ENCODE results near the gene PLEKHS1.
"Not testable (repeated sequence)": the region's sequence is repeated elsewhere in the genome, so short reads cannot be mapped to it uniquely, and the experiment has no call there.

The PLEKHS1 gene

DNA sequence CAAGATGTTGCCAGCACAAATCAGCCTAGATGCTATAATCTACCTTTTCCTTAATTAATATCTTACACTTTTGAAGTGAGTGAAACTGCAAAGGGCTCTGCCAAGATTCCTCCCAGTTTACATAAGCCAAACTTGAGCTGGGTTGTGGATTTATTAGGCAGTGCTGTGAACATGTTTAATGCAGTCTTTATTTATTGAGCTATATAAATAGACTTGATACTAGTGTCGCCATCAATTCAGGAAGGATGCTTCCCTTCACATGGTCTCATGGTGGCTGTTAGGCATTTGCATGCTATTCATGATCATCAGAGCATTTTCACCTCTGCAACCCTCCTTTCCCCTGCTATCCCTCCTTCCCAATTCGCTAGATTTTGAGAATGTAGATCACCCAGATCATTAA lies 40.2 kb downstream of the PLEKHS1 start:
- no peak overlapping the region for H3K9ac ChIP-seq (ENCODE audit: low read depth, low read length)
- WGBS, result 80% methylated on average over 2 of the region's 2 CpGs
- H3K4me1 ChIP-seq (ENCODE audit: insufficient read depth, low read length), result no peaks in the 10 kb centered on the region
- no peak overlapping the region for H3K27ac ChIP-seq (ENCODE audit: low read depth, low read length)
- H3K4me3 ChIP-seq (ENCODE audit: low read length), result no peak overlapping the region
- H3K9me3 ChIP-seq (ENCODE audit: insufficient read depth, low read depth, low read length), result no peaks in the 10 kb centered on the region
- no peaks in the 10 kb centered on the region for H3K36me3 ChIP-seq (ENCODE audit: insufficient read depth, low read length)
- no peaks in the 10 kb centered on the region for H3K27me3 ChIP-seq (ENCODE audit: insufficient read depth, low read length)

DNA sequence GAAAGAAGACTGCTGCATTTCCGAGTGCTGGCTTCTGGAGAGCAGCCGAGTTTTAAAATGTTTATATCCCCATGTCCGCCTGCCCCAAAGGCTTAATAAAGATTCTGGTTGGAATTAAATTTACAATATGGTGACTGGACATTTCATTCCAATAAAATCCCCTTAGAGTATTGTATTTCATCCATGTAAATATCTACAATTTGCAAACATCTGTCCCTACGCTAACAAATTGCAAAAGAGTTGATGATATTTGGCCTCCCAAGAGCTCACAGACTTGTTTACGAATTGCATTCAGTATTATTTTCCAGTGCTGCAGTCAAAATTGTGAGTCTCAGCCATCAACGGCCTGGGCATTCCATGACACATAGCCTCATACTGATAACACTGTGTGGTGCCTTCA lies 50.1 kb downstream of the PLEKHS1 start:
- Histone ChIP-seq H3K36me3 (ENCODE audit: insufficient read depth, low read length) (no peaks in the 10 kb centered on the region), H3K9me3 (ENCODE audit: insufficient read depth, low read depth, low read length) (no peaks in the 10 kb centered on the region), H3K9ac (ENCODE audit: low read depth, low read length) (no peak overlapping the region), H3K27me3 (ENCODE audit: insufficient read depth, low read length) (no peaks in the 10 kb centered on the region), H3K4me3 (ENCODE audit: low read length) (no peak overlapping the region), H3K27ac (ENCODE audit: low read depth, low read length) (no peak overlapping the region), H3K4me1 (ENCODE audit: insufficient read depth, low read length) (no peaks in the 10 kb centered on the region)
- 94% methylated on average over 6 of the region's 6 CpGs for WGBS

DNA sequence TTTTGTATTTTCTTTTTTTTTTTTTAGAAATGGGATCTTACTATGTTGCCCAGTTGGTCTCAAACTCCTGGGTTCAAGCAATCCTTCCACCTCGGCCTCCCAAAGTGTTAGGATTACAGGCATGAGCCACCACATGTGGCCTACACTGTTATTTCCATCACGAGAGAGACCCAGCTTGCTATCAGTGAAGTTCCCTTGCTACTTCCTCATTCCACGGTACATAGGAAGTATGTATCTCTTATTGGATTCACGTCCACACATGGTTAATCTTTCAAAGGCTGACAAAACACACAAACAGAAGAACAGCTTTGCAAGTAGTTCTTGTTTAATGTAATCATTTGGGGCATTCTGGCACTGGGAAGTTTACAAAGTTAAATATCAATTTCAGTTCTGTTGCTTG lies 51.5 kb downstream of the PLEKHS1 start:
- 93% methylated on average over 4 of the region's 4 CpGs for WGBS
- Histone ChIP-seq H3K9ac (ENCODE audit: low read depth, low read length) (no peak overlapping the region), H3K4me1 (ENCODE audit: insufficient read depth, low read length) (no peaks in the 10 kb centered on the region), H3K4me3 (ENCODE audit: low read length) (no peak overlapping the region), H3K27me3 (ENCODE audit: insufficient read depth, low read length) (no peaks in the 10 kb centered on the region), H3K27ac (ENCODE audit: low read depth, low read length) (no peak overlapping the region), H3K9me3 (ENCODE audit: insufficient read depth, low read depth, low read length) (no peaks in the 10 kb centered on the region), H3K36me3 (ENCODE audit: insufficient read depth, low read length) (no peaks in the 10 kb centered on the region)

- no peak overlapping the region for H3K27ac ChIP-seq (ENCODE audit: low read depth, low read length)
- no peak overlapping the region for H3K9ac ChIP-seq (ENCODE audit: low read depth, low read length)
- no peak overlapping the region for H3K4me3 ChIP-seq (ENCODE audit: low read length)
- no peaks in the 10 kb centered on the region for H3K27me3 ChIP-seq (ENCODE audit: insufficient read depth, low read length)
- no peaks in the 10 kb centered on the region for H3K36me3 ChIP-seq (ENCODE audit: insufficient read depth, low read length)
- no peaks in the 10 kb centered on the region for H3K4me1 ChIP-seq (ENCODE audit: insufficient read depth, low read length)
- no peaks in the 10 kb centered on the region for H3K9me3 ChIP-seq (ENCODE audit: insufficient read depth, low read depth, low read length)
- WGBS, result 98% methylated on average over 4 of the region's 4 CpGs
Measured at GRCh38 chr10:113806503-113806902, 55.0 kb downstream of the PLEKHS1 start.

DNA sequence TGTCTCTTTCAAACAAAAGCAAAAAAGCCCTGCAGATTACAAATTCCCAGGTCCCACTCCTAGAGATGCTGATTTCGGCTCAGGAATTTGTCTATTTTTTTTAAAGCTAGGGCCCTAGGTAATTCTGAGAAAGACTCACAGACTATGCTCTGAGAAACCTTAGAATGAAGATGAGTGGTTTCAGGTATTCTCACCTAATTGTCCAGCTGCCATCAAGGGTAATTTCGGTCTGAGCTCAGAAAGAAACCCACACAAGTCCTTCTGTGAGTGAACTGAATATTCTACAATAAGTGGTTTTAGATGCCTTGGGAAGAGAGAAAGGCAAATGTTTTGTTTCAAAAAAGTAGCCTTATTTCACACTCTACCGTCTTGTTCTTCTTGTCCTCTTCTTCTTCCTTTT lies 56.7 kb downstream of the PLEKHS1 start:
- H3K27ac ChIP-seq (ENCODE audit: low read depth, low read length), result no peak overlapping the region

DNA sequence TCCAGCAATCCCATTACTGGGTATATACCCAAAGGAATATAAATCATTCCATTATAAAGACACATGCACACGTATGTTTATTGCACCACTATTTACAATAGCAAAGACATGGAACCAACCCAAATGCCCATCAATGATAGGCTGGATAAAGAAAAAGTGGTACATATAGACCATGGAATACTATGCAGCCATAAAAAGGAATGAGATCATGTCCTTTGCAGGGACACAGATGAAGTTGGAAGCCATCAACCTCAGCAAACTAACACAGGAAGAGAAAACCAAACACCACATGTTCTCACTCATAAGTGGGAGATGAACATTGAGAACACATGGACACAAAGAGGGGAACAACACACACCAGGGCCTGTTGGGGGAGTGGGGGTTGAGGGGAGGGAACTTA lies 63.2 kb downstream of the PLEKHS1 start:
- WGBS, result 82% methylated on average over 1 of the region's 1 CpG
- not testable (repeated sequence) for H3K9ac ChIP-seq (ENCODE audit: low read depth, low read length); H3K4me1 ChIP-seq (ENCODE audit: insufficient read depth, low read length); H3K36me3 ChIP-seq (ENCODE audit: insufficient read depth, low read length); H3K27me3 ChIP-seq (ENCODE audit: insufficient read depth, low read length); H3K9me3 ChIP-seq (ENCODE audit: insufficient read depth, low read depth, low read length); H3K4me3 ChIP-seq (ENCODE audit: low read length); H3K27ac ChIP-seq (ENCODE audit: low read depth, low read length)

More for the DNA sequence above, 56.7 kb downstream of the PLEKHS1 start:
- Histone ChIP-seq H3K9ac (ENCODE audit: low read depth, low read length) (no peak overlapping the region), H3K9me3 (ENCODE audit: insufficient read depth, low read depth, low read length) (no peaks in the 10 kb centered on the region), H3K27me3 (ENCODE audit: insufficient read depth, low read length) (no peaks in the 10 kb centered on the region), H3K4me3 (ENCODE audit: low read length) (no peak overlapping the region), H3K36me3 (ENCODE audit: insufficient read depth, low read length) (no peaks in the 10 kb centered on the region), H3K4me1 (ENCODE audit: insufficient read depth, low read length) (no peaks in the 10 kb centered on the region)
- WGBS, result 94% methylated on average over 3 of the region's 3 CpGs

DNA sequence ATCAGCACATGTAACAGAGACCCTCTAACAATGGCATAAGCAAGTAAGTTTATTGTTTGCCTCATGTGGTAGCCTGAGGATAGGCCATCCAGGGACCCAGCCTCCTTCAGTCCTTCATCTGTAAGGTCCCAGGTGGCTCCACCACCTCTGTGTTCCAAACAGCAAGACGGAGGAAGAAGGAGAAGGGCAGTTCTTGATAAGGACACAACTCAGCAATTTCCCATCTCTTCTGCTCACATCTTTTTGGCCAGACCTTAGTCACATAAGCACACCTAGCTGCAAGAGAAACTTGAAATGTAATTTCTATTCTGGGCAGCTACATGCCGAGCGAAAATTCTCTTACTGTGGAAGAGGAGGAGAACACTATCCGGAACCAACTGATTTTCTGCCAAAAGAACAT lies 68.5 kb downstream of the PLEKHS1 start:
- no peak overlapping the region for H3K4me3 ChIP-seq (ENCODE audit: low read length)
- no peaks in the 10 kb centered on the region for H3K9me3 ChIP-seq (ENCODE audit: insufficient read depth, low read depth, low read length)
- peaks cover 18% of the 10 kb centered on the region for H3K4me1 ChIP-seq (ENCODE audit: insufficient read depth, low read length)
- H3K36me3 ChIP-seq (ENCODE audit: insufficient read depth, low read length), result no peaks in the 10 kb centered on the region
- H3K9ac ChIP-seq (ENCODE audit: low read depth, low read length), result no peak overlapping the region
- no peaks in the 10 kb centered on the region for H3K27me3 ChIP-seq (ENCODE audit: insufficient read depth, low read length)
- WGBS, result 90% methylated on average over 4 of the region's 4 CpGs
- no peak overlapping the region for H3K27ac ChIP-seq (ENCODE audit: low read depth, low read length)

- 72% methylated on average over 8 of the region's 8 CpGs for WGBS
- H3K4me1 ChIP-seq (ENCODE audit: insufficient read depth, low read length), result peaks cover 18% of the 10 kb centered on the region
- no peak overlapping the region for H3K4me3 ChIP-seq (ENCODE audit: low read length)
- no peaks in the 10 kb centered on the region for H3K27me3 ChIP-seq (ENCODE audit: insufficient read depth, low read length)
- no peak overlapping the region for H3K9ac ChIP-seq (ENCODE audit: low read depth, low read length)
- H3K36me3 ChIP-seq (ENCODE audit: insufficient read depth, low read length), result no peaks in the 10 kb centered on the region
- H3K9me3 ChIP-seq (ENCODE audit: insufficient read depth, low read depth, low read length), result no peaks in the 10 kb centered on the region
- H3K27ac ChIP-seq (ENCODE audit: low read depth, low read length), result no peak overlapping the region
Measured at GRCh38 chr10:113820507-113820906, 69.0 kb downstream of the PLEKHS1 start.

- not testable (repeated sequence) for H3K27me3 ChIP-seq (ENCODE audit: insufficient read depth, low read length); H3K27ac ChIP-seq (ENCODE audit: low read depth, low read length); H3K9ac ChIP-seq (ENCODE audit: low read depth, low read length); H3K9me3 ChIP-seq (ENCODE audit: insufficient read depth, low read depth, low read length); H3K4me3 ChIP-seq (ENCODE audit: low read length); H3K36me3 ChIP-seq (ENCODE audit: insufficient read depth, low read length)
- WGBS, result 41% methylated on average over 2 of the region's 3 CpGs
- H3K4me1 ChIP-seq (ENCODE audit: insufficient read depth, low read length), result peaks cover 18% of the 10 kb centered on the region
Measured at GRCh38 chr10:113821306-113821705, 69.8 kb downstream of the PLEKHS1 start.

DNA sequence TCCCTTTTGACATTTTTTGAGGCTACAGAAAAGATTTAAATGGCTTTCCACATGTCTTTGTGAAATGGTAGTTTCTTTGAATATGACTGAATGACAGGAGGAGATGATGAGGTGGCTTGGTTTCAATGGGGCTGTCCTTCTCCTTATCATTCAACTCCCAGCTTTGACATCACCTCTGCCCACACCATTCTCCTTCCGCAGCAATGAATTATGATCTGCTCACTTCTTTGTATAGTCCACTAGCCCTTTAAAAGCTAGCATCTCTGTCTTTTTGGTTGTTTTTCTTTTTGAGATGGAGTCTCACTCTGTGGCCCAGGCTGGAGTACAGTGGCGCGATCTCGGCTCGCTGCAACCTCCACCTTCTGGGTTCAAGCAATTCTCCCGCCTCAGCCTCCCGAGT lies 70.7 kb downstream of the PLEKHS1 start:
- Histone ChIP-seq H3K9ac (ENCODE audit: low read depth, low read length) (no peak overlapping the region), H3K27ac (ENCODE audit: low read depth, low read length) (no peak overlapping the region), H3K4me3 (ENCODE audit: low read length) (no peak overlapping the region), H3K4me1 (ENCODE audit: insufficient read depth, low read length) (peaks cover 18% of the 10 kb centered on the region), H3K27me3 (ENCODE audit: insufficient read depth, low read length) (no peaks in the 10 kb centered on the region), H3K9me3 (ENCODE audit: insufficient read depth, low read depth, low read length) (no peaks in the 10 kb centered on the region), H3K36me3 (ENCODE audit: insufficient read depth, low read length) (no peaks in the 10 kb centered on the region)
- 97% methylated on average over 7 of the region's 7 CpGs for WGBS

DNA sequence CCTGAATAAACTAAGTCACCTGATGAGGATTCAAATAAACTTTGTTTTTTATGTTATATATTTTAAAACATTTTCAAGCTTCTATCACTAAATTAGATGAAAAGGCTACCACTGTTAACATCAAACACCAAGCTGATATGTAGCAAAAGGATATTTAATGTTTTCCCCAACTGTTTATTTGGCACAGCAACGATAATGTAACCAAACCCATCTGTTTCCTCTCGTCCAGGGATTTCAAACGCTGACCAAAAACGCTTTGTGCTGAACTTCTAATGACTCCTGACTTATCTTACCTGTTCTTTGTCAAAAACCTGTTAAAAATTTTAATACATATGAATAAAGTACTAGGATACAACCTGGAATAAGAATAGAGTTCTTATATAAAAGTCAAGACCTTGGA lies 71.9 kb downstream of the PLEKHS1 start:
- Histone ChIP-seq H3K27me3 (ENCODE audit: insufficient read depth, low read length) (no peaks in the 10 kb centered on the region), H3K36me3 (ENCODE audit: insufficient read depth, low read length) (no peaks in the 10 kb centered on the region), H3K4me3 (ENCODE audit: low read length) (no peak overlapping the region), H3K9ac (ENCODE audit: low read depth, low read length) (no peak overlapping the region), H3K27ac (ENCODE audit: low read depth, low read length) (no peak overlapping the region), H3K9me3 (ENCODE audit: insufficient read depth, low read depth, low read length) (no peaks in the 10 kb centered on the region), H3K4me1 (ENCODE audit: insufficient read depth, low read length) (peaks cover 18% of the 10 kb centered on the region)
- 95% methylated on average over 4 of the region's 4 CpGs for WGBS

- no peak overlapping the region for H3K27ac ChIP-seq (ENCODE audit: low read depth, low read length)
- no peak overlapping the region for H3K9ac ChIP-seq (ENCODE audit: low read depth, low read length)
- no peaks in the 10 kb centered on the region for H3K36me3 ChIP-seq (ENCODE audit: insufficient read depth, low read length)
- H3K27me3 ChIP-seq (ENCODE audit: insufficient read depth, low read length), result no peaks in the 10 kb centered on the region
- no peak overlapping the region for H3K4me3 ChIP-seq (ENCODE audit: low read length)
- peaks cover 13% of the 10 kb centered on the region for H3K4me1 ChIP-seq (ENCODE audit: insufficient read depth, low read length)
- 87% methylated on average over 2 of the region's 2 CpGs for WGBS
- no peaks in the 10 kb centered on the region for H3K9me3 ChIP-seq (ENCODE audit: insufficient read depth, low read depth, low read length)
Measured at GRCh38 chr10:113825791-113826190, 74.3 kb downstream of the PLEKHS1 start.
